ENCODE measurements around the gene EIF3M. TPM values are rescaled to one million over a fixed set of nuclear protein-coding genes. Genes with fewer than 3 reads are reported as not detected.
A peak's percentile ranks its signal among the peaks of the same experiment; 100 is the strongest.

The EIF3M gene
- polyA plus RNA-seq, 3 donors: 248 to 316 (median 315) TPM

- Histone ChIP-seq H3K27ac (ENCODE audit: low read depth in 1 of 2, low read length in 2 of 2) (no peak overlapping the region), H3K36me3 (replicated peaks in 1 of 2; ENCODE audit: control insufficient read depth in 1 of 2, insufficient read depth in 2 of 2, low read length in 2 of 2) (no peaks in the 10 kb centered on the region), H3K9me3 (replicated peaks in 1 of 2; ENCODE audit: control insufficient read depth in 1 of 2, insufficient read depth in 1 of 2, low read length in 2 of 2) (no peaks in the 10 kb centered on the region), H3K9ac (ENCODE audit: insufficient read depth, low read length, poor library complexity, severe bottlenecking) (no peak overlapping the region), H3K79me2 (ENCODE audit: insufficient read depth, low read length) (no peaks in the 10 kb centered on the region), H3K4me2 (replicated peaks; ENCODE audit: extremely low read depth, low read length, poor library complexity, severe bottlenecking) (no peak overlapping the region), H3K4me3 (replicated peaks in 1 of 3; ENCODE audit: low read depth in 2 of 3, low read length in 3 of 3) (no peak overlapping the region), H2AFZ (ENCODE audit: insufficient read depth, low read depth, low read length, poor library complexity, severe bottlenecking) (no peak overlapping the region), H4K20me1 (ENCODE audit: insufficient read depth, low read length) (no peaks in the 10 kb centered on the region), H3K27me3 (ENCODE audit: control insufficient read depth in 2 of 2, insufficient read depth in 2 of 2, low read length in 2 of 2) (no peaks in the 10 kb centered on the region), H3K4me1 (ENCODE audit: control insufficient read depth in 1 of 2, insufficient read depth in 2 of 2, low read length in 2 of 2) (no peaks in the 10 kb centered on the region)
- Mint-ChIP-seq H3K36me3 (no peaks in the 10 kb centered on the region), H3K4me1 (peaks cover 11% of the 10 kb centered on the region), H3K27ac (no peak overlapping the region), H3K9me3 (no peaks in the 10 kb centered on the region), H3K4me3 (no peak overlapping the region), H3K27me3 (ENCODE audit: low read depth in 3 of 3) (peaks cover 0 to 6% (median 5%) of the 10 kb centered on the region in 3 donors)
- intact Hi-C loops (cut with micrococcal nuclease): no loop called here
- WGBS (ENCODE audit: insufficient coverage): 95% methylated on average over 10 of the region's 10 CpGs
- no peak for DNase-seq
- no peak for TF ChIP-seq CTCF (IDR thresholded peaks at IDR 0.05)
Measured at GRCh38 chr11:32571039-32571438, 12.6 kb upstream of the EIF3M start.

DNA sequence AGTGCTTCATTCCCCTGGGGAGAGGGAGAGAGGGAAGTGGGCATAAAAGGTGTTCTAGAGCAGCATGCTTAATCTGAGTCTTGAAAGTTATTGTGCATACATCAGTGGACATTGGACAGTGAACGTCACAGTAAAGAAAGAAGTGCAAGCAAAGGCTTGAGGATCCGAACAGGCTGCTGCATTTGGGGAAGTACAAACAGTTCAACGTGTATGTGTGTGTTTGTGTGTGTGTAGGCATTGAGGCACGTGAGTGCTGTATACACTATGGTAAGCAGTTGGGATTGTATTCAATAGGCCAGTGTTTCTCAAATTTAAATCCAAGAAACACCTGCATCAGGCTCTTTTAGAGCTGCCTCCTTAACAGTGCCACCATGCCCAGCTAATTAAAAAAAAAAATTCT, 10.4 kb upstream of the EIF3M start:
- no peak overlapping the region for H3K4me3 ChIP-seq (replicated peaks in 1 of 3; ENCODE audit: low read depth in 2 of 3, low read length in 3 of 3)
- Mint-ChIP-seq H3K4me3 (no peak overlapping the region), H3K27ac (peak overlapping the region in 1 of 7 donors; percentile 7), H3K27me3 (ENCODE audit: low read depth in 3 of 3) (peaks cover 0 to 6% (median 6%) of the 10 kb centered on the region in 3 donors), H3K9me3 (no peaks in the 10 kb centered on the region), H3K4me1 (peaks cover 5% of the 10 kb centered on the region), H3K36me3 (no peaks in the 10 kb centered on the region)
- DNase-seq: peak in 1 of 3 donors; percentile 7
- H3K27ac ChIP-seq (ENCODE audit: low read depth in 1 of 2, low read length in 2 of 2): no peak overlapping the region
- no peaks in the 10 kb centered on the region for H3K9me3 ChIP-seq (replicated peaks in 1 of 2; ENCODE audit: control insufficient read depth in 1 of 2, insufficient read depth in 1 of 2, low read length in 2 of 2)
- 19% methylated on average over 3 of the region's 4 CpGs for WGBS (ENCODE audit: insufficient coverage)
- H4K20me1 ChIP-seq (ENCODE audit: insufficient read depth, low read length): no peaks in the 10 kb centered on the region
- no peaks in the 10 kb centered on the region for H3K4me1 ChIP-seq (ENCODE audit: control insufficient read depth in 1 of 2, insufficient read depth in 2 of 2, low read length in 2 of 2)
- H3K9ac ChIP-seq (ENCODE audit: insufficient read depth, low read length, poor library complexity, severe bottlenecking): no peak overlapping the region
- no peaks in the 10 kb centered on the region for H3K27me3 ChIP-seq (ENCODE audit: control insufficient read depth in 2 of 2, insufficient read depth in 2 of 2, low read length in 2 of 2)
- no peak overlapping the region for H3K4me2 ChIP-seq (replicated peaks; ENCODE audit: extremely low read depth, low read length, poor library complexity, severe bottlenecking)
- no peak for TF ChIP-seq CTCF (IDR thresholded peaks at IDR 0.05)
- intact Hi-C loops (cut with micrococcal nuclease): no loop called here
- no peaks in the 10 kb centered on the region for H3K79me2 ChIP-seq (ENCODE audit: insufficient read depth, low read length)
- H3K36me3 ChIP-seq (replicated peaks in 1 of 2; ENCODE audit: control insufficient read depth in 1 of 2, insufficient read depth in 2 of 2, low read length in 2 of 2): no peaks in the 10 kb centered on the region
- no peak overlapping the region for H2AFZ ChIP-seq (ENCODE audit: insufficient read depth, low read depth, low read length, poor library complexity, severe bottlenecking)

Measured in CD14-positive monocyte (primary cell).